ENCODE results near the gene PPP1R3E.

DNA sequence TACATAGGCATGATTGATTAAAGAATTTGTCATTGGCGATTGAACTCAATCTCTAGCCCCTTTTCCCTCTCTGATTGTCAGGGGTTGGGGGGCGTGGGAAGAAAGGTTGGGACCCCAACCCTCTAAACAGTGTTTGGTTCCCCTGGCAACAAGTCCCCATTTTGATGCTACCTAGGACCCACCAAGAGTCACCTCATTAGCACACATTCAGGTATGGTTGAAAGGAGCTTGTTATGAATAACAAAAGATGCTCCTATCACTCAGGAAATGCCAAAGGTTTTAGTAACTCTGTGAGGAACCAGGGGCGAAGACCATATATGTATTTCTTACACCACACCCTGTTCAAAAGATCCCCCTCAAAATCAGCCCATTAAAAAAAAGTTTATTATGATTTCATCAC, 50.7 kb downstream of the PPP1R3E start:
- no peak for TF ChIP-seq POLR2A (IDR thresholded peaks at IDR 0.05)
- TF ChIP-seq, protein P1, sequence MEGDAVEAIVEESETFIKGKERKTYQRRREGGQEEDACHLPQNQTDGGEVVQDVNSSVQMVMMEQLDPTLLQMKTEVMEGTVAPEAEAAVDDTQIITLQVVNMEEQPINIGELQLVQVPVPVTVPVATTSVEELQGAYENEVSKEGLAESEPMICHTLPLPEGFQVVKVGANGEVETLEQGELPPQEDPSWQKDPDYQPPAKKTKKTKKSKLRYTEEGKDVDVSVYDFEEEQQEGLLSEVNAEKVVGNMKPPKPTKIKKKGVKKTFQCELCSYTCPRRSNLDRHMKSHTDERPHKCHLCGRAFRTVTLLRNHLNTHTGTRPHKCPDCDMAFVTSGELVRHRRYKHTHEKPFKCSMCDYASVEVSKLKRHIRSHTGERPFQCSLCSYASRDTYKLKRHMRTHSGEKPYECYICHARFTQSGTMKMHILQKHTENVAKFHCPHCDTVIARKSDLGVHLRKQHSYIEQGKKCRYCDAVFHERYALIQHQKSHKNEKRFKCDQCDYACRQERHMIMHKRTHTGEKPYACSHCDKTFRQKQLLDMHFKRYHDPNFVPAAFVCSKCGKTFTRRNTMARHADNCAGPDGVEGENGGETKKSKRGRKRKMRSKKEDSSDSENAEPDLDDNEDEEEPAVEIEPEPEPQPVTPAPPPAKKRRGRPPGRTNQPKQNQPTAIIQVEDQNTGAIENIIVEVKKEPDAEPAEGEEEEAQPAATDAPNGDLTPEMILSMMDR (IDR thresholded peaks at IDR 0.05): peak in 1 of 3 donors; percentile 18

Measured in lower leg skin (tissue), 3 donors.